Subcutaneous abdominal adipose tissue (tissue), 5 donors: ENCODE measurements around the gene JAK3.
"Not testable (repeated sequence)": the region's sequence is repeated elsewhere in the genome, so short reads cannot be mapped to it uniquely, and the experiment has no call there.

Experiments used
- H3K27ac ChIP-seq: one replicate; pipeline ENCODE4 v1.7.0; 2013; ENCODE audit warnings: low read depth, mild to moderate bottlenecking, inconsistent platforms, low read length, moderate library complexity
- H3K27me3 ChIP-seq, 5 donors: one replicate each; pipeline ENCODE4 v1.7.0; 2013; ENCODE audit warnings: low read length in 5 of 5, inconsistent platforms in 1 of 5; ENCODE audit not compliant: control insufficient read depth in 5 of 5, insufficient read depth in 4 of 5
- H3K36me3 ChIP-seq, 5 donors: one replicate each; pipeline ENCODE4 v1.7.0; 2013; ENCODE audit warnings: low read length in 5 of 5; ENCODE audit not compliant: control insufficient read depth in 5 of 5, insufficient read depth in 5 of 5
- H3K4me1 ChIP-seq, 5 donors: one replicate each; pipeline ENCODE4 v1.7.0; 2013; ENCODE audit warnings: low read length in 5 of 5, mild to moderate bottlenecking in 3 of 5, moderate library complexity in 1 of 5; ENCODE audit not compliant: control insufficient read depth in 5 of 5, insufficient read depth in 5 of 5
- H3K4me3 ChIP-seq, 5 donors: one replicate each; pipeline ENCODE4 v1.7.0; 2013; ENCODE audit warnings: low read length in 5 of 5, low read depth in 1 of 5
- H3K9ac ChIP-seq, 5 donors: one replicate each; pipeline ENCODE4 v1.7.0; 2013; ENCODE audit warnings: low read length in 5 of 5, mild to moderate bottlenecking in 4 of 5, moderate library complexity in 3 of 5
- H3K9me3 ChIP-seq, 5 donors: one replicate each; pipeline ENCODE4 v1.7.0; 2013; ENCODE audit warnings: low read length in 5 of 5; ENCODE audit not compliant: control insufficient read depth in 5 of 5
- donor health status: healthy.
- donor health status: healthy.
- donor health status: healthy.
- donor health status: healthy.
- donor health status: healthy.

JAK3 gene

GRCh38 chr19:17778968-17779929, 68.5 kb downstream of the JAK3 start:
- H3K4me1 ChIP-seq = peaks cover 0 to 41% (median 24%) of the 10 kb centered on the region in 5 donors
- peaks cover 0 to 6% (median 4%) of the 10 kb centered on the region in 5 donors for H3K9me3 ChIP-seq
- no peak overlapping the region for H3K9ac ChIP-seq
- no peak overlapping the region for H3K27ac ChIP-seq
- H3K27me3 ChIP-seq = peaks cover 0 to 7% (median 0%) of the 10 kb centered on the region in 5 donors
- peak overlapping the region in 2 of 5 donors; percentile 0 to 1 for H3K4me3 ChIP-seq
- no peaks in the 10 kb centered on the region for H3K36me3 ChIP-seq

- H3K27me3 ChIP-seq = peaks cover 0 to 7% (median 0%) of the 10 kb centered on the region in 5 donors
These were observed 69.4 kb downstream of the JAK3 start for GRCh38 chr19:17778251-17778967.

GRCh38 chr19:17777840-17778239, 69.9 kb downstream of the JAK3 start:
- H3K9me3 ChIP-seq, H3K9ac ChIP-seq, H3K27me3 ChIP-seq, H3K27ac ChIP-seq, H3K4me3 ChIP-seq, H3K36me3 ChIP-seq: not testable (repeated sequence)
- peaks cover 0 to 39% (median 21%) of the 10 kb centered on the region in 5 donors for H3K4me1 ChIP-seq

More at GRCh38 chr19:17778251-17778967, 69.4 kb downstream of the JAK3 start:
- Histone ChIP-seq H3K9me3 (peaks cover 0 to 6% (median 4%) of the 10 kb centered on the region in 5 donors), H3K9ac (no peak overlapping the region), H3K4me1 (peaks cover 0 to 37% (median 21%) of the 10 kb centered on the region in 5 donors), H3K27ac (no peak overlapping the region), H3K4me3 (peak overlapping the region in 2 of 5 donors; percentile 0 to 1), H3K36me3 (no peaks in the 10 kb centered on the region)

DNA sequence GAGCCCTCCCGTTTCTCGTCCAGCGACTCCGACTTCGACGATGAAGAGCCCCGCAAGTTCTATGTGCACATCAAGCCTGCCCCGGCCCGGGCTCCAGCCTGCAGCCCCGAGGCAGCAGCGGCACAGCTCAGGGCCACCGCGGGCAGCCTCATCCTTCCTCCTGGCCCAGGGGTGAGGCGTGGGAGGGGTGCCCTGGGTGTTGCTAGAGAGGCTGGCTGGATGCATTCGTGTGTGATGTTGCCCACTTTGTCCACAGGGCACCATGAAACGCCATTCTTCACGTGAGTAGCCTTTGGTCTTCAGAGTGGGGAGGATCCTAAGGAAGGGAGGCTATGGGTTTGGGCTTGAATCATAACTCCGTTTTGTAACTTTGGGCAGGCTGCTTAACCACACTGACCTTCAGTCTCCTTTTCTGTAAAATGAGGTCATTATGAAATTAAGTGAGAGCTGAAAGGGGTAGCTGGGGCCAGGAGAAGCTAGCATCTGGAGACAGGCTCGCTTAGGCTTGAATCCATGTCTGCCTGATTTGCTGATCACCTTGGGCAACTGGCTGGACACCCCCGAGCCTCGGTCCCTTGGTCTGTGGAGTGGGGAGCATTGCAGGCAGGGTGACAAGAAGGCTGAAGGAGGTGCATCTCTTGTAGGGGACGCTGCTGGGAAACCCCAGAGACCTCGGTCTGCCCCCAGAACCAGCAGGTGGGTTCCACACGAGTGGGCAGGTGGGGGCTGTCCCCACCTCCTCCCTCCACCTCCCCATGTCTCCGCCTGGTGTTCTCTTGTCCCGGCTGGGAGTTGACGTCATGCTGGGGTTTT, 71.6 kb downstream of the JAK3 start:
- H3K27ac ChIP-seq = peak overlapping the region; percentile 44
- peaks cover 0 to 40% (median 21%) of the 10 kb centered on the region in 5 donors for H3K4me1 ChIP-seq
- peak overlapping the region in 1 of 5 donors; percentile 63 for H3K9ac ChIP-seq
- peaks cover 0 to 3% (median 0%) of the 10 kb centered on the region in 5 donors for H3K36me3 ChIP-seq
- peaks cover 0 to 7% (median 0%) of the 10 kb centered on the region in 5 donors for H3K27me3 ChIP-seq
- H3K9me3 ChIP-seq = peaks cover 0 to 3% (median 0%) of the 10 kb centered on the region in 5 donors
- no peak overlapping the region for H3K4me3 ChIP-seq

DNA sequence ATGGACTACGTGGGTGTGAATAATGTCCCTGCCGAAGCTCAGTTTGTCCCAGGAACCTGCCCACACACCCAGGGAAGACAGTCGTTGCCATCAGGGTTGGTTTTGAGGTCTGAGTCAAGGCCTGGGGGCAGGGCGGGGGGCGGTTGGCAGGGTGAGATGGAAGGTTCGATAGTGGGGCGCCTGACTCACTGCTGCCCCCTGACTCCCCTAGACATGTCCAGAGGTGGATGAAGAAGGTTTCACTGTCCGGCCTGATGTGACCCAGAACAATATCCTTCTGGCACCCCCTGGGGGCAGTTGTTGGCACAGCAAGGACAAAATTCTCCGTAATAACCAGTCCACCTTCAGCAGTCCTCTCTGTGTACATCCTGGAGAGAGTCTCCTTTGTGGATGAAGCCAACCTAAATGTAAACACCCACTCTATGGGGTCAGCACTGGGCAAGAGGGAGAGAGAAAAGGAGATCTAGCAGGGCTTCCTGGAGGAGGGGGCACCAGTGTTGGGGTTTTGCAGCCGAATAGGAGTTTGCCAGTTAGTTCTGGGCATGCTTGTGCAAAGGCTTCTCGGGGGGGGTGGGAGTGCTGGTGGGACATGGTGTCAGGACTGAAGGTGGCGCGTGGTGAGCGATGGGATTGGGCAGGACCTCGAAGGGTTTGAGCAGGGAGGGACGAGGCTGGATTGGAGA, 72.4 kb downstream of the JAK3 start:
- Histone ChIP-seq H3K9me3 (peaks cover 0 to 3% (median 0%) of the 10 kb centered on the region in 5 donors), H3K4me1 (peaks cover 0 to 40% (median 21%) of the 10 kb centered on the region in 5 donors), H3K4me3 (no peak overlapping the region), H3K27ac (peak overlapping the region; percentile 44), H3K36me3 (peaks cover 0 to 3% (median 0%) of the 10 kb centered on the region in 5 donors), H3K27me3 (peaks cover 0 to 7% (median 0%) of the 10 kb centered on the region in 5 donors), H3K9ac (no peak overlapping the region)
